Right kidney (tissue), 9 donors: ENCODE measurements around the gene INSR.
A peak's percentile ranks its signal among the peaks of the same experiment; 100 is the strongest.
"Not testable (repeated sequence)": the region's sequence is repeated elsewhere in the genome, so short reads cannot be mapped to it uniquely, and the experiment has no call there.

ENCODE experiments used
- DNase-seq: peaks from one replicate; pipeline ENCODE4 v3.0.0-alpha.2; 2016
- long read RNA-seq, 8 donors: transcript quantifications; one replicate each; lab custom pipeline, GENCODE V29; 2026

Gene INSR
- long read RNA-seq, donor 1, full-length matches to known transcripts = 2 of 15 reads
- long read RNA-seq, donor 1, partial matches to known transcripts = 13 of 15 reads
- long read RNA-seq, donor 1, other reads (novel, unspliced or antisense) = 0 of 15 reads
- long read RNA-seq, donor 2, partial matches to known transcripts = 0 of 1 reads
- long read RNA-seq, donor 2, other reads (novel, unspliced or antisense) = 0 of 1 reads
- long read RNA-seq, donor 3 = 0 reads
- long read RNA-seq, donor 4, full-length matches to known transcripts = 2 of 2 reads
- long read RNA-seq, donor 4, partial matches to known transcripts = 0 of 2 reads
- long read RNA-seq, donor 4, other reads (novel, unspliced or antisense) = 0 of 2 reads
- long read RNA-seq, donor 5, full-length matches to known transcripts = 2 of 51 reads
- long read RNA-seq, donor 5, partial matches to known transcripts = 32 of 51 reads
- long read RNA-seq, donor 5, other reads (novel, unspliced or antisense) = 17 of 51 reads
- long read RNA-seq, donor 6 = 0 reads
- long read RNA-seq, donor 7 = 0 reads
- long read RNA-seq, donor 8 = 0 reads

GRCh38 chr19:7293762-7294557, at the start of gene INSR:
Gene INSR, minus strand, starts transcription at chr19:7294414. Its CDS starts 523 bp downstream, at chr19:7293891.
- peak; percentile 84 for DNase-seq

GRCh38 chr19:7342143-7342542, 47.9 kb upstream of the INSR start:
- DNase-seq = no peak

- peak; percentile 77 for DNase-seq
Observed at GRCh38 chr19:7340959-7341837, 47.0 kb upstream of the INSR start.

- DNase-seq = no peak
Observed at GRCh38 chr19:7337380-7338194, 43.4 kb upstream of the INSR start.

GRCh38 chr19:7336321-7336973, 42.2 kb upstream of the INSR start:
- DNase-seq = no peak

GRCh38 chr19:7333198-7334118, 39.2 kb upstream of the INSR start:
- DNase-seq = no peak

- no peak for DNase-seq
Observed at GRCh38 chr19:7331446-7331845, 37.2 kb upstream of the INSR start.

GRCh38 chr19:7328647-7329046, 34.4 kb upstream of the INSR start:
- no peak for DNase-seq

- DNase-seq = no peak
Observed at GRCh38 chr19:7327802-7328201, 33.6 kb upstream of the INSR start.

GRCh38 chr19:7326105-7326877, 32.1 kb upstream of the INSR start:
- DNase-seq = no peak

GRCh38 chr19:7318176-7318575, 24.0 kb upstream of the INSR start:
- DNase-seq = no peak

GRCh38 chr19:7312816-7313215, 18.6 kb upstream of the INSR start:
- DNase-seq = no peak

GRCh38 chr19:7311911-7312310, 17.7 kb upstream of the INSR start:
- DNase-seq = no peak

GRCh38 chr19:7308327-7308726, 14.1 kb upstream of the INSR start:
- DNase-seq = not testable (repeated sequence)

- DNase-seq = no peak
Observed at GRCh38 chr19:7307590-7308218, 13.5 kb upstream of the INSR start.

GRCh38 chr19:7304200-7304599, 10.0 kb upstream of the INSR start:
- no peak for DNase-seq

GRCh38 chr19:7303470-7303869, 9.3 kb upstream of the INSR start:
- no peak for DNase-seq

GRCh38 chr19:7301525-7301924, 7.3 kb upstream of the INSR start:
- DNase-seq = no peak
